Measurements from ENCODE around the gene PTPRT.

PTPRT gene

GRCh38 chr20:42507874-42508273 is 681.8 kb downstream of the PTPRT start:
- no peak for DNase-seq

GRCh38 chr20:42506397-42506796 is 683.3 kb downstream of the PTPRT start:
- no peak for DNase-seq

- DNase-seq = no peak
Observed at GRCh38 chr20:42502591-42502990, 687.1 kb downstream of the PTPRT start.

- DNase-seq = no peak
Observed at GRCh38 chr20:42496595-42496994, 693.1 kb downstream of the PTPRT start.

GRCh38 chr20:42494290-42494689 is 695.4 kb downstream of the PTPRT start:
- no peak for DNase-seq

GRCh38 chr20:42493001-42493400 is 696.7 kb downstream of the PTPRT start:
- DNase-seq = no peak

- no peak for DNase-seq
Observed at GRCh38 chr20:42492290-42492689, 697.4 kb downstream of the PTPRT start.

GRCh38 chr20:42485556-42485955 is 704.1 kb downstream of the PTPRT start:
- no peak for DNase-seq

- DNase-seq = no peak
Observed at GRCh38 chr20:42484790-42485375, 704.8 kb downstream of the PTPRT start.

GRCh38 chr20:42484335-42484734 is 705.4 kb downstream of the PTPRT start:
- DNase-seq = no peak

GRCh38 chr20:42483730-42484303 is 705.9 kb downstream of the PTPRT start:
- DNase-seq = no peak

- no peak for DNase-seq
Observed at GRCh38 chr20:42482808-42483207, 706.9 kb downstream of the PTPRT start.

- no peak for DNase-seq
Observed at GRCh38 chr20:42475773-42476172, 713.9 kb downstream of the PTPRT start.

GRCh38 chr20:42474646-42475045 is 715.1 kb downstream of the PTPRT start:
- DNase-seq = no peak

- DNase-seq = no peak
Observed at GRCh38 chr20:42472198-42472597, 717.5 kb downstream of the PTPRT start.

GRCh38 chr20:42461965-42462593 is 727.6 kb downstream of the PTPRT start:
- DNase-seq = no peak

- DNase-seq = no peak
Observed at GRCh38 chr20:42461291-42461690, 728.4 kb downstream of the PTPRT start.

GRCh38 chr20:42447270-42447669 is 742.4 kb downstream of the PTPRT start:
- DNase-seq = no peak

- no peak for DNase-seq
Observed at GRCh38 chr20:42444799-42445198, 744.9 kb downstream of the PTPRT start.

GRCh38 chr20:42443200-42443599 is 746.5 kb downstream of the PTPRT start:
- no peak for DNase-seq

- DNase-seq = no peak
Observed at GRCh38 chr20:42442716-42443115, 747.0 kb downstream of the PTPRT start.

GRCh38 chr20:42441864-42442331 is 747.8 kb downstream of the PTPRT start:
- no peak for DNase-seq

GRCh38 chr20:42441196-42441863 is 748.4 kb downstream of the PTPRT start:
- DNase-seq = no peak

- no peak for DNase-seq
Observed at GRCh38 chr20:42435230-42435629, 754.5 kb downstream of the PTPRT start.
